Neural cell (in vitro differentiated cells): ENCODE data around the gene DMXL1. TPM values are rescaled to one million over a fixed set of nuclear protein-coding genes. Genes with fewer than 3 reads are reported as not detected.

Source experiments
- H2AFZ ChIP-seq: fragments of 200-600, 300-800 bp; sonication (generic), shearing (Covaris generic); 2 replicates; pipeline ENCODE4 v1.6.0; 2014; ENCODE audit warnings: low read depth, mild to moderate bottlenecking, antibody characterized with exemption, low read length, moderate library complexity
- H3F3A ChIP-seq: fragments of 200-600 bp; shearing (Covaris generic); 2 replicates; pipeline ENCODE4 v1.6.1; 2016; ENCODE audit warnings: mild to moderate bottlenecking, moderate library complexity, mixed read lengths, antibody characterized with exemption, low read length; ENCODE audit not compliant: insufficient read depth, poor library complexity, severe bottlenecking
- H3K27ac ChIP-seq: fragments of 200-600, 300-800 bp; sonication (generic), shearing (Covaris generic); 2 replicates; pipeline ENCODE4 v1.5.1; 2014; ENCODE audit warnings: mild to moderate bottlenecking, low read length, moderate library complexity
- H3K27me3 ChIP-seq: fragments of 300-800, 200-600 bp; sonication (generic), shearing (Covaris generic); 2 replicates; pipeline ENCODE4 v1.6.0; 2014; ENCODE audit warnings: mild to moderate bottlenecking, low read depth, low read length, moderate library complexity; ENCODE audit not compliant: insufficient read depth
- H3K36me3 ChIP-seq: fragments of 300-800, 200-600 bp; sonication (generic), shearing (Covaris generic); 2 replicates; pipeline ENCODE4 v1.5.1; 2014; ENCODE audit warnings: mild to moderate bottlenecking, antibody characterized with exemption, low read length, moderate library complexity; ENCODE audit not compliant: insufficient read depth
- H3K4me2 ChIP-seq: fragments of 300-800, 200-600 bp; sonication (generic), shearing (Covaris generic); 2 replicates; pipeline ENCODE4 v1.6.0; 2014; ENCODE audit warnings: mild to moderate bottlenecking, low read length
- H3K4me3 ChIP-seq: fragments of 300-800, 200-600 bp; sonication (generic), shearing (Covaris generic); 2 replicates; pipeline ENCODE4 v1.5.1; 2014; ENCODE audit warnings: mild to moderate bottlenecking, low read length, moderate library complexity
- H3K79me2 ChIP-seq: fragments of 200-600 bp; shearing (Covaris generic); replicated peaks from 2 replicates; pipeline ENCODE4 v1.6.0; 2014; ENCODE audit warnings: mild to moderate bottlenecking, low read length, moderate library complexity; ENCODE audit not compliant: insufficient read depth
- H3K9ac ChIP-seq: fragments of 300-800, 200-600 bp; sonication (generic), shearing (Covaris generic); 2 replicates; pipeline ENCODE4 v1.6.1; 2016; ENCODE audit warnings: mild to moderate bottlenecking, low read length, mixed read lengths
- H3K9me2 ChIP-seq: fragments of 200-600 bp; shearing (Covaris generic); 2 replicates; pipeline ENCODE4 v1.6.1; 2016; ENCODE audit warnings: mild to moderate bottlenecking, low read length, mixed read lengths; ENCODE audit not compliant: insufficient read depth
- H3K9me3 ChIP-seq: fragments of 200-600, 300-800 bp; sonication (generic), shearing (Covaris generic); 2 replicates; pipeline ENCODE4 v1.6.1; 2016; ENCODE audit warnings: mild to moderate bottlenecking, mixed run types, low read length, moderate library complexity, mixed read lengths
- H4K20me1 ChIP-seq: fragments of 200-600 bp; shearing (Covaris generic); 2 replicates; pipeline ENCODE4 v1.6.1; 2016; ENCODE audit warnings: mild to moderate bottlenecking, mixed run types; ENCODE audit not compliant: insufficient read depth
- EP300 ChIP-seq: fragments of 450-650 bp; conservative IDR thresholded peaks from 2 replicates; pipeline ENCODE4 v1.6.1; 2014; ENCODE audit warnings: antibody characterized with exemption, mild to moderate bottlenecking, moderate library complexity; ENCODE audit not compliant: poor library complexity, severe bottlenecking
- EZH2 ChIP-seq: fragments of 200-600, 300-800 bp; shearing (Covaris generic), sonication (generic); IDR thresholded peaks from 2 replicates; pipeline ENCODE4 v1.6.1; 2014; ENCODE audit warnings: antibody characterized with exemption, low read length, borderline replicate concordance, mild to moderate bottlenecking; ENCODE audit not compliant: insufficient read depth, poor library complexity, severe bottlenecking
- MXI1 ChIP-seq: fragments of 450-650 bp; conservative IDR thresholded peaks from 2 replicates; pipeline ENCODE4 v1.6.1; 2014; ENCODE audit warnings: antibody characterized with exemption, mild to moderate bottlenecking; ENCODE audit not compliant: poor library complexity, severe bottlenecking
- POLR2AphosphoS5 ChIP-seq: IDR thresholded peaks from 2 replicates; pipeline ENCODE4 v1.6.1; 2012
- RAD21 ChIP-seq: fragments of 450-650 bp; conservative IDR thresholded peaks from 2 replicates; pipeline ENCODE4 v1.6.1; 2014; ENCODE audit warnings: antibody characterized with exemption, mild to moderate bottlenecking, moderate library complexity
- REST ChIP-seq: IDR thresholded peaks from 2 replicates; pipeline ENCODE4 v1.6.1; 2012; ENCODE audit warnings: borderline replicate concordance
- SMC3 ChIP-seq: fragments of 450-650 bp; conservative IDR thresholded peaks from 2 replicates; pipeline ENCODE4 v1.6.1; 2014; ENCODE audit warnings: antibody characterized with exemption, mild to moderate bottlenecking, moderate library complexity; ENCODE audit not compliant: poor library complexity
- TAF1 ChIP-seq: IDR thresholded peaks from 2 replicates; pipeline ENCODE4 v1.6.1; 2012; ENCODE audit warnings: low read depth
- polyA plus RNA-seq: library from polyadenylated mRNA; depleted of rRNA; stranded (reverse); fragments of >200 nt; gene quantifications from 2 replicates; pipeline ENCODE4 v1.2.3, GENCODE V29; 2014
- TF ChIP-seq, protein P1 (sequence below): fragments of 450-650 bp; IDR thresholded peaks from 2 replicates; pipeline ENCODE4 v1.5.1; 2014; ENCODE audit warnings: antibody characterized with exemption, mild to moderate bottlenecking, moderate library complexity; ENCODE audit not compliant: poor library complexity, severe bottlenecking

DMXL1 gene
- polyA plus RNA-seq, 1 donor from 2014 or later: 46.9 TPM

- H2AFZ ChIP-seq: no peak overlapping the region
- no peak overlapping the region for H3K4me3 ChIP-seq
- no peak overlapping the region for H3K9ac ChIP-seq
- no peak for TF ChIP-seq POLR2AphosphoS5
- no peak for TF ChIP-seq EZH2
- TF ChIP-seq TAF1: no peak
- no peak for TF ChIP-seq EP300
- TF ChIP-seq, protein P1, sequence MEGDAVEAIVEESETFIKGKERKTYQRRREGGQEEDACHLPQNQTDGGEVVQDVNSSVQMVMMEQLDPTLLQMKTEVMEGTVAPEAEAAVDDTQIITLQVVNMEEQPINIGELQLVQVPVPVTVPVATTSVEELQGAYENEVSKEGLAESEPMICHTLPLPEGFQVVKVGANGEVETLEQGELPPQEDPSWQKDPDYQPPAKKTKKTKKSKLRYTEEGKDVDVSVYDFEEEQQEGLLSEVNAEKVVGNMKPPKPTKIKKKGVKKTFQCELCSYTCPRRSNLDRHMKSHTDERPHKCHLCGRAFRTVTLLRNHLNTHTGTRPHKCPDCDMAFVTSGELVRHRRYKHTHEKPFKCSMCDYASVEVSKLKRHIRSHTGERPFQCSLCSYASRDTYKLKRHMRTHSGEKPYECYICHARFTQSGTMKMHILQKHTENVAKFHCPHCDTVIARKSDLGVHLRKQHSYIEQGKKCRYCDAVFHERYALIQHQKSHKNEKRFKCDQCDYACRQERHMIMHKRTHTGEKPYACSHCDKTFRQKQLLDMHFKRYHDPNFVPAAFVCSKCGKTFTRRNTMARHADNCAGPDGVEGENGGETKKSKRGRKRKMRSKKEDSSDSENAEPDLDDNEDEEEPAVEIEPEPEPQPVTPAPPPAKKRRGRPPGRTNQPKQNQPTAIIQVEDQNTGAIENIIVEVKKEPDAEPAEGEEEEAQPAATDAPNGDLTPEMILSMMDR: no peak
- no peak for TF ChIP-seq MXI1
- TF ChIP-seq REST: no peak
- no peak for TF ChIP-seq SMC3
- TF ChIP-seq RAD21: no peak
- no peaks in the 10 kb centered on the region for H3K36me3 ChIP-seq
- no peaks in the 10 kb centered on the region for H4K20me1 ChIP-seq
- no peaks in the 10 kb centered on the region for H3F3A ChIP-seq
- no peak overlapping the region for H3K4me2 ChIP-seq
- no peaks in the 10 kb centered on the region for H3K79me2 ChIP-seq
- no peak overlapping the region for H3K27ac ChIP-seq
- no peaks in the 10 kb centered on the region for H3K27me3 ChIP-seq
- no peaks in the 10 kb centered on the region for H3K9me3 ChIP-seq
- H3K9me2 ChIP-seq: no peaks in the 10 kb centered on the region
These were observed 204.8 kb downstream of the DMXL1 start for GRCh38 chr5:119275601-119276173.

DNA sequence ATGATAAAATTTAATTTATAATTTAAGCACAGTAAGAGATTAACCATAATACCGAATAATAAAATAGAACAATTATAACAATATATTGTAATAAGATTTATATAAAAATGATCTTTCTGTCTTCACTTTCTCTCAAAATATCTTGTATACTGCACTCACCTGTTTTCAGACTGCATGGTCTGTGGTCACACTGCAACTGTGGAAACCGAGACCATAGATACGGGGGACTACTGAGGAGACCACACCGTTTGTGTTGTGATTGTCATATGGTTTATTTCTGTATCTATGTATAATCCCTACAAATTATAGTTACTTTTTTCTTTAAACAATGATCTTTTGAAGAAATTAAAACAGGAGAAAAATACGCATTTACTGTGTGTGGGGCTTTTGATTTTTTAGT, 206.1 kb downstream of the DMXL1 start:
- Histone ChIP-seq H3K9me3 (no peaks in the 10 kb centered on the region), H4K20me1 (no peaks in the 10 kb centered on the region), H3K79me2 (no peaks in the 10 kb centered on the region), H3K9me2 (no peaks in the 10 kb centered on the region), H3K27ac (no peak overlapping the region), H2AFZ (no peak overlapping the region), H3F3A (no peaks in the 10 kb centered on the region), H3K27me3 (no peaks in the 10 kb centered on the region), H3K36me3 (no peaks in the 10 kb centered on the region), H3K9ac (no peak overlapping the region), H3K4me3 (no peak overlapping the region), H3K4me2 (no peak overlapping the region)
- no peak for TF ChIP-seq MXI1
- no peak for TF ChIP-seq RAD21
- TF ChIP-seq EZH2: no peak
- TF ChIP-seq TAF1: no peak
- no peak for TF ChIP-seq SMC3
- no peak for TF ChIP-seq REST
- no peak for TF ChIP-seq POLR2AphosphoS5
- TF ChIP-seq, protein P1: no peak
- no peak for TF ChIP-seq EP300
